Measurements from ENCODE around the gene EIF3L. TPM values are rescaled to one million over a fixed set of nuclear protein-coding genes. Genes with fewer than 3 reads are reported as not detected.

EIF3L gene
- total and polyA plus RNA-seq, 9 of the 15 experiments (the other 6 are each of a cell fraction or from before 2014, with no cell fraction given) = 257 to 699 (median 368) TPM

DNA sequence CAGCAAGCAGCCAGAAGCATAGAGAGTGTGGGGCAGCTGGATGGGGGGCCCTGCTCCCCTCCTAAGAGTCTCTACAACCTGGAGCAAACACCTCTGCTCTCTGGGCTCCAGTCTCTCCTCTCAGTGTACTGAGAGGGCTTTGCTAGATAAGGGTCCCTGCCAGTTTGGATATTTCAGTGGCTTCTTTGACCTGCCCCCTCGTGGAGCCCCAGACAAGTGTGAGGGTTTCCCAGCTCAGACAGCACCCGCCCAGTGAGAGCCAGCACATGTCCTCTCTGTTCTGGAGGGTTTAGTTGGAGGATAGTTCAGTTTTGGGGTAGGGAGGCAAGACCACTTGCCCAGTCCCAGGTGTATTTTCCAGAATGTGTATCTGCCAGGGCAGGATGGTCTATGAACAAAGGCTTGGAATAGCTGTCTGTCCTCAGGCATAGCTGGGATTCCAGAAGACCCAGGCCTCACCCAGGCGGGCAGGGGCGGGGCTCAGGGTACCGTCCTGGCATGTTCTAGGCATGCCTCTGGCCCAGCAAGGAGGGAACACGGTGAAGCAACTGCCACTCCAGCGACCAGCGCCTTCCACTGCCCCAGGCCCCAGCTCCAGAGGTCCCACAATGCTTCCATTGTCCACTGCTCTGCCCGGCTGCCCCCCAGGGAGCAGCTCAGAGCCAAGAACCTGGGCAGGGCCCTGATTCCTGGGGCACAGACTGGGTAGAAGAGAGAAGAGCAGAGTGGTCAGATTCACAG, 49.4 kb downstream of the EIF3L start (continued):
- TF ChIP-seq, protein P1, sequence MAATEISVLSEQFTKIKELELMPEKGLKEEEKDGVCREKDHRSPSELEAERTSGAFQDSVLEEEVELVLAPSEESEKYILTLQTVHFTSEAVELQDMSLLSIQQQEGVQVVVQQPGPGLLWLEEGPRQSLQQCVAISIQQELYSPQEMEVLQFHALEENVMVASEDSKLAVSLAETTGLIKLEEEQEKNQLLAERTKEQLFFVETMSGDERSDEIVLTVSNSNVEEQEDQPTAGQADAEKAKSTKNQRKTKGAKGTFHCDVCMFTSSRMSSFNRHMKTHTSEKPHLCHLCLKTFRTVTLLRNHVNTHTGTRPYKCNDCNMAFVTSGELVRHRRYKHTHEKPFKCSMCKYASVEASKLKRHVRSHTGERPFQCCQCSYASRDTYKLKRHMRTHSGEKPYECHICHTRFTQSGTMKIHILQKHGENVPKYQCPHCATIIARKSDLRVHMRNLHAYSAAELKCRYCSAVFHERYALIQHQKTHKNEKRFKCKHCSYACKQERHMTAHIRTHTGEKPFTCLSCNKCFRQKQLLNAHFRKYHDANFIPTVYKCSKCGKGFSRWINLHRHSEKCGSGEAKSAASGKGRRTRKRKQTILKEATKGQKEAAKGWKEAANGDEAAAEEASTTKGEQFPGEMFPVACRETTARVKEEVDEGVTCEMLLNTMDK (IDR thresholded peaks at IDR 0.05; ENCODE audit: borderline replicate concordance, insufficient read depth, low read depth, low read length, poor library complexity, severe bottlenecking) = peak; percentile 8
- no peak for TF ChIP-seq HCFC1 (IDR thresholded peaks at IDR 0.05; ENCODE audit: low read depth, low read length)
- TF ChIP-seq ETV5 (CRISPR knock-in tag; IDR thresholded peaks at IDR 0.05; ENCODE audit: low read depth) = no peak

DNA sequence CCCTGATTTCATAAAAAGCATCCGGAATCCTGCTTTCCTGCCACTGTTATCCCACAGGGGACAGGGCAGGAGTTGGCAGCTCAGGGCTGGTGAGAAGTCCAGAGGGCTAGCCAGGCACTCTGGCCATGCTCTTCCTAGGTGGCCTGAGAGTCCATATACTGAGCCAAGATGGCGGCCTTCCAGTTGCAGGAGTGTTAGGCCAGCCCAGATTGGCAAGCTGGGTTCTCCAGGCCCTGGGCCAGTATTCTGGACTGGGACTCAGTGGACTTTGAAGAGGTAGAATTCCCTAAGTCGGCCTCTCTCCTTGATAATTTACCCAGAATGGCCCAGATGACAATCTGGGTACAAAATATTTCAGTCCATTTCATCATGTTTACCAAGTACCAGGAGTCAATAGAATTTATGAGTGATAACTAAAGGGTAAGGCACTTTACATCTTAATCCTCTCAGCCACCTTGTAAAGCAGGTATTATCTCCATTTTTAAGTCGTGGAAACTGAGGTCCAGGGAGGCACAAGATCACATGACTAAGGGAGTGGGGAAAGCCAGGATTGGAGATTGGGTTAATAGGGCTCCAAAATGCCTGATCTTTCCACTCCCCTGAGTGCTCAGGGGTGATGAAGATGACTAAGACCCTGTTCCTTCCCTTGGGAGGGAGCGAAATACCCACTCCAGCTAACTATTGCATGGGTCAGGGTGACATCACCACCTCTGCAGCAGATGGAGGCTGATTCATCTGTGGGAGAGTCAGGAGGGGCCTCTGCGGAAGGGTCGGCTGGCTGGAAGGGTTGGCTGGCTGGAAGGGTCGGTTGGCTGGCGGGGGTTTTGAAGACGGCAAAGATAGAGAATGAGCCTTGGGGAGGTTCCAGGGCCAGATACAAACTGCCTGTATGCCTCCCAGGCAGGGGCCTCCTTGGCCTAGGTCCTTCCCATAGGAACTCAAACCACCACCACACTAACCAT, 55.6 kb downstream of the EIF3L start:
- H3K9ac ChIP-seq (ENCODE audit: insufficient read depth in 1 of 2, low read depth in 2 of 2, low read length in 2 of 2) = peak overlapping the region; percentile 70 to 94
- H3K27ac ChIP-seq (ENCODE audit: extremely low read depth, low read depth, low read length) = peak overlapping the region; percentile 86
- H3K4me3 ChIP-seq = 0 out of 2 replicates have a peak overlapping the region, but pooled peaks have one; percentile 41
- 34% methylated on average over 9 of the region's 10 CpGs for WGBS (ENCODE audit: insufficient coverage, low coverage, missing lambda C conversion rate)
- POLR2A ChIA-PET = interaction anchor here (0.5 to 2.7 kb wide), 6 partner anchors 8 to 90 kb away, joined by 3 to 16 read pairs (median 4); no protein-coding TSS in a partner anchor
- no peaks in the 10 kb centered on the region for H3K27me3 ChIP-seq (ENCODE audit: control insufficient read depth in 2 of 2, insufficient read depth in 2 of 2, low read length in 2 of 2)
- DNase-seq (ENCODE audit: extremely low read depth in 1 of 4, low spot score in 3 of 4) (peak; percentile 53 to 77 (median 63)), FAIRE-seq (peak; percentile 93), ATAC-seq (peak; percentile 80)
- CTCF ChIA-PET (ENCODE audit: low intra/inter-chr PET ratio) = interaction anchor here (0.8 to 1.7 kb wide), 2 partner anchors 17 to 26 kb away, joined by 3 to 4 read pairs; no protein-coding TSS in a partner anchor
- no peaks in the 10 kb centered on the region for H3K36me3 ChIP-seq (ENCODE audit: control insufficient read depth, insufficient read depth, low read length)
- H3K9me1 ChIP-seq (ENCODE audit: control insufficient read depth, insufficient read depth, low read length) = no peaks in the 10 kb centered on the region
- H4K20me1 ChIP-seq (replicated peaks; ENCODE audit: control insufficient read depth, insufficient read depth, low read length) = no peaks in the 10 kb centered on the region
- intact Hi-C loops (cut with micrococcal nuclease) (no loop called here), in situ Hi-C loops (cut with MboI) (no loop called here)
- BruUV-seq (replicated peaks) = TSS peak; percentile 48
- no peaks in the 10 kb centered on the region for H3K9me3 ChIP-seq (replicated peaks; ENCODE audit: control insufficient read depth, insufficient read depth, low read depth, low read length)
- H3K4me2 ChIP-seq (ENCODE audit: insufficient read depth, low read length) = peak overlapping the region; percentile 56
- H3K4me1 ChIP-seq (replicated peaks in 1 of 2; ENCODE audit: control insufficient read depth in 2 of 2, insufficient read depth in 2 of 2, low read length in 2 of 2) = peaks cover 20 to 26% of the 10 kb centered on the region in 2 experiments; a peak in 4 of 5 replicates
- peak overlapping the region; percentile 41 for H2AFZ ChIP-seq (ENCODE audit: low read depth, low read length)
- peaks cover 8% of the 10 kb centered on the region; the same call in 2 of the 3 replicates for H3K79me2 ChIP-seq (ENCODE audit: control insufficient read depth, insufficient read depth, low read length)
- TF ChIP-seq GABPB1 (CRISPR knock-in tag; IDR thresholded peaks at IDR 0.05) = peak; percentile 48; the same call in 1 of the 2 replicates
- TF ChIP-seq, protein P2, sequence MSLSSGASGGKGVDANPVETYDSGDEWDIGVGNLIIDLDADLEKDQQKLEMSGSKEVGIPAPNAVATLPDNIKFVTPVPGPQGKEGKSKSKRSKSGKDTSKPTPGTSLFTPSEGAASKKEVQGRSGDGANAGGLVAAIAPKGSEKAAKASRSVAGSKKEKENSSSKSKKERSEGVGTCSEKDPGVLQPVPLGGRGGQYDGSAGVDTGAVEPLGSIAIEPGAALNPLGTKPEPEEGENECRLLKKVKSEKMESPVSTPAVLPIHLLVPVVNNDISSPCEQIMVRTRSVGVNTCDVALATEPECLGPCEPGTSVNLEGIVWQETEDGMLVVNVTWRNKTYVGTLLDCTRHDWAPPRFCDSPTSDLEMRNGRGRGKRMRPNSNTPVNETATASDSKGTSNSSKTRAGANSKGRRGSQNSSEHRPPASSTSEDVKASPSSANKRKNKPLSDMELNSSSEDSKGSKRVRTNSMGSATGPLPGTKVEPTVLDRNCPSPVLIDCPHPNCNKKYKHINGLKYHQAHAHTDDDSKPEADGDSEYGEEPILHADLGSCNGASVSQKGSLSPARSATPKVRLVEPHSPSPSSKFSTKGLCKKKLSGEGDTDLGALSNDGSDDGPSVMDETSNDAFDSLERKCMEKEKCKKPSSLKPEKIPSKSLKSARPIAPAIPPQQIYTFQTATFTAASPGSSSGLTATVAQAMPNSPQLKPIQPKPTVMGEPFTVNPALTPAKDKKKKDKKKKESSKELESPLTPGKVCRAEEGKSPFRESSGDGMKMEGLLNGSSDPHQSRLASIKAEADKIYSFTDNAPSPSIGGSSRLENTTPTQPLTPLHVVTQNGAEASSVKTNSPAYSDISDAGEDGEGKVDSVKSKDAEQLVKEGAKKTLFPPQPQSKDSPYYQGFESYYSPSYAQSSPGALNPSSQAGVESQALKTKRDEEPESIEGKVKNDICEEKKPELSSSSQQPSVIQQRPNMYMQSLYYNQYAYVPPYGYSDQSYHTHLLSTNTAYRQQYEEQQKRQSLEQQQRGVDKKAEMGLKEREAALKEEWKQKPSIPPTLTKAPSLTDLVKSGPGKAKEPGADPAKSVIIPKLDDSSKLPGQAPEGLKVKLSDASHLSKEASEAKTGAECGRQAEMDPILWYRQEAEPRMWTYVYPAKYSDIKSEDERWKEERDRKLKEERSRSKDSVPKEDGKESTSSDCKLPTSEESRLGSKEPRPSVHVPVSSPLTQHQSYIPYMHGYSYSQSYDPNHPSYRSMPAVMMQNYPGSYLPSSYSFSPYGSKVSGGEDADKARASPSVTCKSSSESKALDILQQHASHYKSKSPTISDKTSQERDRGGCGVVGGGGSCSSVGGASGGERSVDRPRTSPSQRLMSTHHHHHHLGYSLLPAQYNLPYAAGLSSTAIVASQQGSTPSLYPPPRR (CRISPR knock-in tag; IDR thresholded peaks at IDR 0.05; ENCODE audit: borderline replicate concordance) = no peak
- TF ChIP-seq TAF9B (IDR thresholded peaks at IDR 0.05; ENCODE audit: partially characterized antibody) = peak; percentile 50
- 0 out of 2 replicates have a peak, but pooled peaks have one; percentile 62 for TF ChIP-seq ZNF644 (tag; IDR thresholded peaks at IDR 0.05; ENCODE audit: low read depth)
- peak; percentile 69 for TF ChIP-seq EP400 (IDR thresholded peaks at IDR 0.05)

Measured in K562 (cell line).